Colonic mucosa (tissue), 4 donors: ENCODE data around the gene AGAP1. TPM values are rescaled to one million over a fixed set of nuclear protein-coding genes. Genes with fewer than 3 reads are reported as not detected.

ENCODE experiments used
- DNase-seq: peaks from one replicate; pipeline ENCODE4 v3.0.0-alpha.2; 2020
- H3K27ac ChIP-seq: fragments of 200-600 bp; one replicate; pipeline ENCODE4 v1.8.0; 2021
- H3K27me3 ChIP-seq: fragments of 200-600 bp; one replicate; pipeline ENCODE4 v1.8.0; 2021
- H3K36me3 ChIP-seq: fragments of 200-600 bp; one replicate; pipeline ENCODE4 v1.8.0; 2021
- H3K4me1 ChIP-seq: fragments of 200-600 bp; one replicate; pipeline ENCODE4 v1.8.0; 2021; ENCODE audit warnings: mild to moderate bottlenecking
- H3K4me3 ChIP-seq: fragments of 200-600 bp; one replicate; pipeline ENCODE4 v1.8.0; 2021
- H3K9ac ChIP-seq, 2 donors: one replicate each; pipeline ENCODE4 v1.7.0; 2013; ENCODE audit warnings: control low read depth in 2 of 2, low read depth in 2 of 2, low read length in 2 of 2
- H3K9me3 ChIP-seq: fragments of 200-600 bp; one replicate; pipeline ENCODE4 v1.8.0; 2021
- intact Hi-C: fragments of 100-400 bp; cut with DNase I; formaldehyde crosslinking; loops from one replicate; pipeline ENCODE4 v1.14.1; 2022
- total RNA-seq, 2 donors: library from RNA; stranded (reverse); fragmentation: NEBNext Ultra II Directional in 1 of 2; extraction: Animal tissue kit (Norgen Biotek cat#: 25700) in 1 of 2; gene quantifications; one replicate each; pipeline ENCODE4 v1.2.1, GENCODE V29; 2021
- TF ChIP-seq, protein P1 (sequence below): fragments of 200-600 bp; IDR thresholded peaks from one replicate; pipeline ENCODE4 v1.8.0; 2022; ENCODE audit warnings: antibody characterized with exemption, mild to moderate bottlenecking
- donor health status: healthy.
- donor health status: DM: no; HTN: no; CAD: no.
- donor health status: DM: no; HTN: no; CAD: no.

AGAP1 gene
- total RNA-seq, 2 donors from 2014 or later: 62.1 to 62.9 TPM

DNA sequence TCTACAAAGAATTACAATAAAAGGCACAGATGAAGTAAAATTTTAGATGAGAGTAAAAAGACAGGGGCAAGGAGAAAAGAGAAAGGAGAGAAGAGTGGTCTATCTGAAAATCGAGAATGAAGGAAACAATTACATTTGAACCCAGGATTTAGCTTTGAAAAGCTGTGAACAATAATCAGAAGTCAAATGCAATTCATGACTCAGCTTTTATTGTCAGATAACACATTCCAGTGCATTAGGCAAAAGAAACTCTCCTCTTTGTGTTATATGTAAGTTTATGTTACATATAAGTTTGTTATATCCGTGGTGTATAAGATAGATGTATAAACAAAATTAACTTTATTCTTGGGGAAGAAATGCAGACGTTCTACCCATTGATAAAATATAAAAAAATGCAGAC is 389.8 kb downstream of the AGAP1 start:
- intact Hi-C loops: no loop called here
- Histone ChIP-seq H3K9ac (no peak overlapping the region), H3K4me1 (no peaks in the 10 kb centered on the region), H3K36me3 (no peaks in the 10 kb centered on the region), H3K27me3 (no peaks in the 10 kb centered on the region), H3K9me3 (no peaks in the 10 kb centered on the region), H3K27ac (no peak overlapping the region), H3K4me3 (no peak overlapping the region)
- DNase-seq: no peak
- TF ChIP-seq, protein P1, sequence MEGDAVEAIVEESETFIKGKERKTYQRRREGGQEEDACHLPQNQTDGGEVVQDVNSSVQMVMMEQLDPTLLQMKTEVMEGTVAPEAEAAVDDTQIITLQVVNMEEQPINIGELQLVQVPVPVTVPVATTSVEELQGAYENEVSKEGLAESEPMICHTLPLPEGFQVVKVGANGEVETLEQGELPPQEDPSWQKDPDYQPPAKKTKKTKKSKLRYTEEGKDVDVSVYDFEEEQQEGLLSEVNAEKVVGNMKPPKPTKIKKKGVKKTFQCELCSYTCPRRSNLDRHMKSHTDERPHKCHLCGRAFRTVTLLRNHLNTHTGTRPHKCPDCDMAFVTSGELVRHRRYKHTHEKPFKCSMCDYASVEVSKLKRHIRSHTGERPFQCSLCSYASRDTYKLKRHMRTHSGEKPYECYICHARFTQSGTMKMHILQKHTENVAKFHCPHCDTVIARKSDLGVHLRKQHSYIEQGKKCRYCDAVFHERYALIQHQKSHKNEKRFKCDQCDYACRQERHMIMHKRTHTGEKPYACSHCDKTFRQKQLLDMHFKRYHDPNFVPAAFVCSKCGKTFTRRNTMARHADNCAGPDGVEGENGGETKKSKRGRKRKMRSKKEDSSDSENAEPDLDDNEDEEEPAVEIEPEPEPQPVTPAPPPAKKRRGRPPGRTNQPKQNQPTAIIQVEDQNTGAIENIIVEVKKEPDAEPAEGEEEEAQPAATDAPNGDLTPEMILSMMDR: no peak

GRCh38 chr2:235889302-235889630 is 395.4 kb downstream of the AGAP1 start:
- intact Hi-C loops: no loop called here
- Histone ChIP-seq H3K9me3 (no peaks in the 10 kb centered on the region), H3K4me1 (no peaks in the 10 kb centered on the region), H3K27me3 (no peaks in the 10 kb centered on the region), H3K36me3 (no peaks in the 10 kb centered on the region), H3K27ac (no peak overlapping the region), H3K4me3 (no peak overlapping the region), H3K9ac (no peak overlapping the region)
- DNase-seq: no peak
- TF ChIP-seq, protein P1: no peak

- Histone ChIP-seq H3K27me3 (no peaks in the 10 kb centered on the region), H3K4me1 (no peaks in the 10 kb centered on the region), H3K9ac (no peak overlapping the region), H3K36me3 (no peaks in the 10 kb centered on the region), H3K4me3 (no peak overlapping the region), H3K9me3 (no peaks in the 10 kb centered on the region), H3K27ac (no peak overlapping the region)
- intact Hi-C loops: no loop called here
- DNase-seq: no peak
- TF ChIP-seq, protein P1: no peak
Measured at GRCh38 chr2:235893129-235893698, 399.4 kb downstream of the AGAP1 start.

GRCh38 chr2:235894839-235895238 is 401.0 kb downstream of the AGAP1 start:
- no peaks in the 10 kb centered on the region for H3K9me3 ChIP-seq
- TF ChIP-seq, protein P1: no peak
- no peaks in the 10 kb centered on the region for H3K27me3 ChIP-seq
- intact Hi-C loops: no loop called here
- no peak overlapping the region for H3K9ac ChIP-seq
- no peaks in the 10 kb centered on the region for H3K4me1 ChIP-seq
- H3K27ac ChIP-seq: no peak overlapping the region
- H3K4me3 ChIP-seq: no peak overlapping the region
- H3K36me3 ChIP-seq: no peaks in the 10 kb centered on the region
- no peak for DNase-seq

- DNase-seq: no peak
- Histone ChIP-seq H3K4me1 (no peaks in the 10 kb centered on the region), H3K4me3 (no peak overlapping the region), H3K9me3 (no peaks in the 10 kb centered on the region), H3K9ac (no peak overlapping the region), H3K27ac (no peak overlapping the region), H3K27me3 (no peaks in the 10 kb centered on the region), H3K36me3 (no peaks in the 10 kb centered on the region)
- TF ChIP-seq, protein P1: no peak
- intact Hi-C loops: no loop called here
Measured at GRCh38 chr2:235896061-235896460, 402.2 kb downstream of the AGAP1 start.
